ENCODE data around the gene SH3BP5. TPM values are rescaled to one million over a fixed set of nuclear protein-coding genes. Genes with fewer than 3 reads are reported as not detected.
"Not testable (repeated sequence)": the region's sequence is repeated elsewhere in the genome, so short reads cannot be mapped to it uniquely, and the experiment has no call there.

SH3BP5 gene
- total RNA-seq, 4 donors from 2014 or later = 12.8 to 64.4 (median 16.0) TPM

- no peak overlapping the region for H3K4me3 ChIP-seq
- H3K9me3 ChIP-seq = no peaks in the 10 kb centered on the region
- no peaks in the 10 kb centered on the region for H3K27me3 ChIP-seq
- H3K4me1 ChIP-seq = peaks cover 0 to 32% (median 15%) of the 10 kb centered on the region in 4 donors
- no peak for DNase-seq
- TF ChIP-seq POLR2A (IDR thresholded peaks at IDR 0.05) = no peak
- TF ChIP-seq, protein P1, sequence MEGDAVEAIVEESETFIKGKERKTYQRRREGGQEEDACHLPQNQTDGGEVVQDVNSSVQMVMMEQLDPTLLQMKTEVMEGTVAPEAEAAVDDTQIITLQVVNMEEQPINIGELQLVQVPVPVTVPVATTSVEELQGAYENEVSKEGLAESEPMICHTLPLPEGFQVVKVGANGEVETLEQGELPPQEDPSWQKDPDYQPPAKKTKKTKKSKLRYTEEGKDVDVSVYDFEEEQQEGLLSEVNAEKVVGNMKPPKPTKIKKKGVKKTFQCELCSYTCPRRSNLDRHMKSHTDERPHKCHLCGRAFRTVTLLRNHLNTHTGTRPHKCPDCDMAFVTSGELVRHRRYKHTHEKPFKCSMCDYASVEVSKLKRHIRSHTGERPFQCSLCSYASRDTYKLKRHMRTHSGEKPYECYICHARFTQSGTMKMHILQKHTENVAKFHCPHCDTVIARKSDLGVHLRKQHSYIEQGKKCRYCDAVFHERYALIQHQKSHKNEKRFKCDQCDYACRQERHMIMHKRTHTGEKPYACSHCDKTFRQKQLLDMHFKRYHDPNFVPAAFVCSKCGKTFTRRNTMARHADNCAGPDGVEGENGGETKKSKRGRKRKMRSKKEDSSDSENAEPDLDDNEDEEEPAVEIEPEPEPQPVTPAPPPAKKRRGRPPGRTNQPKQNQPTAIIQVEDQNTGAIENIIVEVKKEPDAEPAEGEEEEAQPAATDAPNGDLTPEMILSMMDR (IDR thresholded peaks at IDR 0.05) = no peak
- no peaks in the 10 kb centered on the region for H3K36me3 ChIP-seq
- H3K27ac ChIP-seq = peak overlapping the region in 1 of 4 donors; percentile 73
Measured at GRCh38 chr3:15359677-15360397, 27.5 kb upstream of the SH3BP5 start.

- H3K27me3 ChIP-seq, DNase-seq, H3K4me3 ChIP-seq, H3K36me3 ChIP-seq, H3K27ac ChIP-seq, H3K9me3 ChIP-seq: not testable (repeated sequence)
- H3K4me1 ChIP-seq = peaks cover 0 to 16% (median 7%) of the 10 kb centered on the region in 4 donors
Measured at GRCh38 chr3:15356651-15357061, 24.3 kb upstream of the SH3BP5 start.

- TF ChIP-seq POLR2A (IDR thresholded peaks at IDR 0.05) = no peak
- TF ChIP-seq, protein P1 (IDR thresholded peaks at IDR 0.05) = no peak
- H3K27ac ChIP-seq = no peak overlapping the region
- no peak overlapping the region for H3K4me3 ChIP-seq
- peaks cover 0 to 11% (median 5%) of the 10 kb centered on the region in 4 donors for H3K4me1 ChIP-seq
- DNase-seq = no peak
- H3K9me3 ChIP-seq = no peaks in the 10 kb centered on the region
- no peaks in the 10 kb centered on the region for H3K27me3 ChIP-seq
- no peaks in the 10 kb centered on the region for H3K36me3 ChIP-seq
Measured at GRCh38 chr3:15356176-15356575, 23.8 kb upstream of the SH3BP5 start.

- Histone ChIP-seq H3K27me3 (no peaks in the 10 kb centered on the region), H3K9me3 (no peaks in the 10 kb centered on the region), H3K27ac (no peak overlapping the region), H3K4me1 (peaks cover 0 to 8% (median 3%) of the 10 kb centered on the region in 4 donors), H3K4me3 (no peak overlapping the region), H3K36me3 (no peaks in the 10 kb centered on the region)
- peak in 1 of 3 donors; percentile 2 for DNase-seq
- TF ChIP-seq, protein P1 (IDR thresholded peaks at IDR 0.05) = no peak
Measured at GRCh38 chr3:15355086-15355485, 22.7 kb upstream of the SH3BP5 start.

GRCh38 chr3:15354485-15354884 lies 22.1 kb upstream of the SH3BP5 start:
- TF ChIP-seq POLR2A (IDR thresholded peaks at IDR 0.05) = no peak
- TF ChIP-seq, protein P1 (IDR thresholded peaks at IDR 0.05) = no peak
- Histone ChIP-seq H3K4me1 (peaks cover 0 to 8% (median 3%) of the 10 kb centered on the region in 4 donors), H3K27me3 (no peaks in the 10 kb centered on the region), H3K4me3 (no peak overlapping the region), H3K36me3 (no peaks in the 10 kb centered on the region), H3K9me3 (no peaks in the 10 kb centered on the region), H3K27ac (no peak overlapping the region)
- peak in 1 of 3 donors; percentile 34 for DNase-seq

DNA sequence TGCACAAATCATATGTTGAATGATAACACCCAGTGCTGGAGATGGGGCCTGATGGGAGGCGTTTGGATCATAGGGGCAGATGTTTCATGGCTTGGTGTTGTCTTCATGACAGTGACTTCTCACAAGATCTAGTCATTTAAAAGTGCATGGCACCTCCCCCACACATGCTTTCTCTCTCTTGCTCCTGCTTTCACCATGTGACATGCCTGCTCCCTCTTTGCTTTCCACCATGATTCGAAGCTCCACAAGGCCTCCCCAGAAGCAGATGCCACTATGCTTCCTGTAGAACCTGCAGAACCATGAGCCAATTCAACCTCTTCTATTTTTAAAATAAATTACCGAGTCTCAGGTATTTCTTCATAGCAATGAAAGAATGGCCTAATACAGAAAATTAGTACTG lies 17.8 kb upstream of the SH3BP5 start:
- TF ChIP-seq, protein P1 (IDR thresholded peaks at IDR 0.05) = no peak
- no peak for TF ChIP-seq POLR2A (IDR thresholded peaks at IDR 0.05)
- peaks cover 0 to 9% (median 0%) of the 10 kb centered on the region in 4 donors for H3K4me1 ChIP-seq

DNA sequence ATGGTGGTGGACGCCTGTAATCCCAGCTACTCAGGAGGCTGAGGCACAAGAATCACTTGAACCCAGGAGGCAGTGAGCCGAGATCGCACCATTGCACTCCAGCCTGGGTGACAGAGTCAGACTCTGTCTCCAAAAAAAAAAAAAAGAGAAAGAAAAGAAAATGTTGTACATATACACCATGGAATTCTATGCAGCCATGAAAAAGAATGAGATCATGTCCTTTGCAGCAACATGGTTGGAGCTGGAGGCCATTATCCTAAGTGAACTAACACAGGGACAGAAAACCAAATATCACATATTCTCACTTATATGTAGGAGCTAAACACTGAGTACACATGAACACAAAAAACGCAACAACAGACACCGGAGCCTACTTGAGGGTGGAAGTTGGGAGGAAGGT lies 17.1 kb upstream of the SH3BP5 start:
- H3K4me3 ChIP-seq, DNase-seq, H3K9me3 ChIP-seq, H3K36me3 ChIP-seq, H3K27me3 ChIP-seq, H3K27ac ChIP-seq, H3K4me1 ChIP-seq: not testable (repeated sequence)

More for the DNA sequence above, 17.8 kb upstream of the SH3BP5 start:
- no peak overlapping the region for H3K27ac ChIP-seq
- no peak for DNase-seq
- H3K4me3 ChIP-seq = no peak overlapping the region
- no peaks in the 10 kb centered on the region for H3K9me3 ChIP-seq
- H3K36me3 ChIP-seq = no peaks in the 10 kb centered on the region
- no peaks in the 10 kb centered on the region for H3K27me3 ChIP-seq

Measured in Peyer's patch (tissue), 4 donors.